Measurements from ENCODE around the gene FCGR3B.
"Not testable (repeated sequence)": the region's sequence is repeated elsewhere in the genome, so short reads cannot be mapped to it uniquely, and the experiment has no call there.

FCGR3B gene

GRCh38 chr1:161631076-161631475 is at the start of gene FCGR3B:
Gene FCGR3B, minus strand, starts transcription at chr1:161631176. Its CDS starts 82 bp downstream, at chr1:161631094.
- no peak for DNase-seq (ENCODE audit: extremely low read depth, low read depth)
- TF ChIP-seq CTCF (IDR thresholded peaks at IDR 0.05; ENCODE audit: low read depth, low read length) = no peak

GRCh38 chr1:161678500-161678899 is 47.5 kb upstream of the FCGR3B start:
- no peak for TF ChIP-seq CTCF (IDR thresholded peaks at IDR 0.05; ENCODE audit: low read depth, low read length)
- DNase-seq (ENCODE audit: extremely low read depth, low read depth) = no peak

GRCh38 chr1:161676958-161677689 is 46.1 kb upstream of the FCGR3B start:
- no peak for DNase-seq (ENCODE audit: extremely low read depth, low read depth)
- TF ChIP-seq CTCF (IDR thresholded peaks at IDR 0.05; ENCODE audit: low read depth, low read length) = no peak

GRCh38 chr1:161676441-161676840 is 45.5 kb upstream of the FCGR3B start:
- no peak for TF ChIP-seq CTCF (IDR thresholded peaks at IDR 0.05; ENCODE audit: low read depth, low read length)
- DNase-seq (ENCODE audit: extremely low read depth, low read depth) = no peak

GRCh38 chr1:161674908-161675307 is 43.9 kb upstream of the FCGR3B start:
- DNase-seq (ENCODE audit: extremely low read depth, low read depth) = not testable (repeated sequence)

GRCh38 chr1:161674447-161674846 is 43.5 kb upstream of the FCGR3B start:
- not testable (repeated sequence) for DNase-seq (ENCODE audit: extremely low read depth, low read depth)

GRCh38 chr1:161673437-161673836 is 42.5 kb upstream of the FCGR3B start:
- DNase-seq (ENCODE audit: extremely low read depth, low read depth) = not testable (repeated sequence)

GRCh38 chr1:161671045-161672020 is 40.4 kb upstream of the FCGR3B start:
- DNase-seq (ENCODE audit: extremely low read depth, low read depth) = not testable (repeated sequence)

- DNase-seq (ENCODE audit: extremely low read depth, low read depth) = not testable (repeated sequence)
Observed at GRCh38 chr1:161664689-161665088, 33.7 kb upstream of the FCGR3B start.

GRCh38 chr1:161663569-161663968 is 32.6 kb upstream of the FCGR3B start:
- DNase-seq (ENCODE audit: extremely low read depth, low read depth) = not testable (repeated sequence)

GRCh38 chr1:161662684-161663339 is 31.8 kb upstream of the FCGR3B start, which contains the start of gene FCGR2B:
Gene FCGR2B, plus strand, starts transcription at chr1:161663143. Its CDS starts 99 bp downstream, at chr1:161663242.
- DNase-seq (ENCODE audit: extremely low read depth, low read depth) = not testable (repeated sequence)

- DNase-seq (ENCODE audit: extremely low read depth, low read depth) = not testable (repeated sequence)
Observed at GRCh38 chr1:161661660-161662311, 30.8 kb upstream of the FCGR3B start.

GRCh38 chr1:161658524-161658923 is 27.5 kb upstream of the FCGR3B start:
- not testable (repeated sequence) for DNase-seq (ENCODE audit: extremely low read depth, low read depth)

GRCh38 chr1:161653971-161654370 is 23.0 kb upstream of the FCGR3B start:
- not testable (repeated sequence) for DNase-seq (ENCODE audit: extremely low read depth, low read depth)

All from AG09319 (cell line).